ENCODE measurements around the gene SMYD3.
"Not testable (repeated sequence)": the region's sequence is repeated elsewhere in the genome, so short reads cannot be mapped to it uniquely, and the experiment has no call there.

Gene SMYD3

DNA sequence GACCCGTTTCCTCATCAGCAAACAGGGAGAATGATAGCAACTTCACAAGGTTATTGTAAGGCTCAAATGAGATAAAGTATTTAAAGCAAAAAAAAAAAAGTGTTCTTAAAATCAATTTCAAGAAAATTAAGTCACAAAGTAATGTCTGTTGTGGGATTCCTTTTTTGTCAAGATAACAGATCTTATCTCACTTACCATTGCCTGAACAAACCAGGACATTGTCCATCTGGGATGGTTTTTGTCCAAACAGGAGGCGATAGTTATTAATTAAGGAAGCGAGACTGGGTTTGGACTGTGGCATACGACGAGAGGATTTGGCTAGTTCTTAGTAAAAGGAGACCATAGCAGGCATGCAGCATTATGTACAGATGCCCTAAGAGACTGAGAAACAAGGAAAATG lies 458.4 kb downstream of the SMYD3 start:
- DNase-seq, result no peak

DNA sequence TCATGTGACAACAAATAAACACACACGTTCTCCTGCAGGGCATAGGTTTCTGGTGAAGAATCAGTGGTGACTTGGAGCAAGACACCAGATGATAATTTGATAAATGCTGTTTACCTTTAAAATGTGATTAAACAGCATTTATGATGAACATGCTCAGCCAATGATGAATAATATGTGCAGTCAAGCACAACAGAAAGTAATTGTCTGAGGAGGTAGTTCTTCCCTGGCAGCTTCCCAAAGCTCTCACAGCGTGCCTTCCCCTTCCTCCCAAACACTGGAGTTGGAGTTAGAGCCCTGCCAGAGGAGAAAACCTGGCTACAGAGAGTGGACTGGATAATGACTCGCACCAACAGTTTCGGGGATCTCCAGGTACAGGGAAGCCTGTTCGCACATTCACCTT lies 463.5 kb downstream of the SMYD3 start:
- peak; percentile 73 for DNase-seq

DNA sequence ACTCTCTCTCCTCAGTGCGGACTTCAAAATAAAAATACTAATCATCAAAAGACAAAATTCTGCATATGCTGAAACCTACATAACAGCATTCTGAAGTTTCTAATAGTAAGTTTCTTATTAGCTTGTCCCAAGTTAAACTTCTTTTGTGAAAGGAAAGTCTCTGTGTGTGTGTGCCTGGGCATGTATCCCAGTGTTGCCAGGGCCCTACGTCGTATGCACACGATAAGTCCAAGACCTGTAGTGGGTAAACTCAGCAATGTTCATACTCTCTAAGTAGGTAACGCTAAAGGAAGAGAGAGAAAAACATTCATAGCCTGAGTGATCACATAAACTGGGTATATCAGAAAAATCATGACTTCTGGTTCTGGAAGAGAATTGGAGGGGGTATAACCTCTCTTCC lies 465.7 kb downstream of the SMYD3 start:
- DNase-seq, result no peak

DNA sequence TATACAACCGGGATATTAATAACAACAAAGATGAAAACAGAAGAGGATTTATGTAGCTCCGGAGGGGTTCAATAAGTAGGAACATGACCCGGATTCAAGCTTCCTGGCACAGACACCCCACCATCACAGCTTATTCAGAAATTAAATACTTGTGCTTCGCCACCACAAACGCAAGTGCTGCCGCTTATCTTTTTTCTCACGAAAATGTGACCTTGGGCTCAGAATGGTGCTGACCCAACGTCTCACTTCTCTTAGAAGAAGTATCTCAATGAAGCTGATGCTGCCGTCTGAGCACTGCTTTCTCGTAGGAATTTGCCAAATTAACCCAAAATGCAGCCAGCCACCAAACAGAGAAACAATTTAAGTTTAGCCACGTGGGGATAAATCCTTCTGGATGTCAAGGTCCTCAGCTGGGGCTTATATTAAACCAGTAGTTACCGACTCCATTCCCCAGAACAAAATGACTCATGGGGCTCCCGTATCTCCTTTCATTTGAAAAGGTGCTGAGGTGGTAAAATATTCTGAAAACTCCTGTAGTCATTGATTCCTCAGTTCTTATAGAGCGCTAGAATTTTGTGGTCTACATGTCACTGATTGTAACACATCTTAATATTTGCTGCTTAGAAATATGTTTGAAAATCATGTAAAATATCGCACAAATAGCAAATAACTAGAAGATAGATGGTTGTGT lies 466.7 kb downstream of the SMYD3 start:
- DNase-seq, result no peak

DNA sequence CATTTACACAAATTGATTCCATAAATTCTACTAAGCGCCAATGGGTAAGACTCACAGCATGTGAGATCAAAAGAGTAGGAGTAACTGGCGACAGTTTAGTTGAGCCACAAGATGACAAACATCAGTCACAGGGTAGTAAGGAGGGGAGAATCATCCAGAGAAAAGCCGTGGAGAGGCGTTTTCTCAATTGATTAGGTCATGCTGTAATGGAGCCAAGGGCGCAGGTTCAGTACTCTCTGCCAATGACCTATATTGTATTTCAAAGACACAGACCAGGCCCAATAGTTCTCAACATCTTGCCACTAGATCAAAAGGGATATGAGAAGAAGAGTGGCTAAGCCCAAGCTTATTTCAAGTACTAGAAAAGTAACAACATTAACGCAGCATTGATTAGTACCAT lies 467.5 kb downstream of the SMYD3 start:
- DNase-seq, result no peak

DNA sequence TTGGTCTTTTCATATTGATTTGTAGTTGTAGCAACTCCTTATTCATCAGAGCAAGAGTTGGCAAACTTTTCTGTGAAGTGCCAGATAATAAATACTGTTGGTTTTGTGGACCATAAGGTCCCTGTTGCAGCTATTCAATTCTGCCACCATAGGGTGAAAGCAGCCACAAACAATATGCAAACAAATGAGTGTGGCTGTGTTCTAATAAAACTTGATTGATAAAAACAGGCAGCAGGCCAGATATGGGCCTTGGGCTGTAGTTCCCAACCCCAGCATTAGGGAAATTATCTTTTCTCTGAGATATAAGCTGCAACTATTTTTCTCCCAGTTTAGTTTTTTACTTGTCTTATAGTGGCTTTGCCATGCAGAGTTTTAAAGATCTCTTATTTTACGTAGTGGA lies 469.2 kb downstream of the SMYD3 start:
- no peak for DNase-seq

DNA sequence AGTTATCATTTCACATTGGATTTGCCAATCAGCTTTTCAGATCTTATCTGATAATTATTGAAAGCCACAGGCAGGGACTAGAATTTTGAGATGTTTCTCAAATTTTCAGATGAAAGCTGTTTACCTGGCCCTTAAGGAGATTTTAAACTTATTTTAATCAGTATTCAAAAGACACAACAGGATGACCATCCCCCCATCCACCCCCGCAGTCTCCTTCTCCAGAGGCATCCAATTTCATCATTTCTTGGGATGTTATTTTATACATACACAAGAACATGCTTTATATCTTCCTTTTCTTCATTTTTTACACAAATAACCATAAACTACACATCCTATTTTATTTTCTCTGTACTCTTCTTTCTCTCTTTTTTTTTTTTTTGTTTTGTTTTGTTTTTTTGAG lies 470.9 kb downstream of the SMYD3 start:
- no peak for DNase-seq

DNA sequence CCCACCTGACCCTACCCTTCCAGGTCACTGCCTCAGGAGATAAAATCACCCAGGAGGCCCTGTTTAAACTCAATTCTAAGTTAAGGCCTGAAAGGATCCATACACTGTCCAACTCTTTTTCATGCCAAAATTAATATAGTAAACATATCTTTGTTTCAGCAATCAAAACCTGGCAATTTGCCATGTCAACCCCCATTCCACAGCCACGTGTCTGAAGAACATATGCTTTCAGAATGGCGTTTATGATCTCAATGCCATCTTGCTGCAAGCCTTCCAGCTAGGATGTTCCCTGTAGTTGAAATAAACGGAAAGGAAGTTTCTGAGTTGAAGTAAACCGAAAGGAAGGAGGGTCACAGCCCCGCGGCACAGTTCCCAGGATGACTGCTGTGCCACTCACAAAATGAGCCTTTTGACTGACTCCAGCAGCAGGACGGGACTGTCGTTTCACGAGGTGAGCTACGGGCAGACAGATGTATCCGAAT lies 472.0 kb downstream of the SMYD3 start:
- DNase-seq, result peak; percentile 31

DNA sequence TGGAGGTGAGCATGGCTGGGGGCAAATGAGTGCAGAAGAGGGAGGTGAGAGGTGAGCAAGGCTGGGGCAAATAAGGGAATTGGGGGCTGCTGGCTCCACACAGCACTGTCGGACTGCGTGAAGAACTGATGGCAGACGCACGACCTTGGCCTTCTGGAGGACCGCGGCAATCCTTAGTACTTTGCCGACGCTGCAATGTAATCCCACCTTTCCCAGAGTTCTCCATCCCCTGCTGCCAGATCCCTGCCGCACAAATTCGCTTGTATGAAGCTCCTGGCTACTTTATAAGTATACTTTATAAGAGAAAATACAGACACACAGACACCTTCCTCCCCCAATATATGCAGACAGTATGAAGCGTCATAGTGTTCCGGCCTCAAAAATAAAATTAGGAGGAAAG lies 472.4 kb downstream of the SMYD3 start:
- no peak for DNase-seq

DNA sequence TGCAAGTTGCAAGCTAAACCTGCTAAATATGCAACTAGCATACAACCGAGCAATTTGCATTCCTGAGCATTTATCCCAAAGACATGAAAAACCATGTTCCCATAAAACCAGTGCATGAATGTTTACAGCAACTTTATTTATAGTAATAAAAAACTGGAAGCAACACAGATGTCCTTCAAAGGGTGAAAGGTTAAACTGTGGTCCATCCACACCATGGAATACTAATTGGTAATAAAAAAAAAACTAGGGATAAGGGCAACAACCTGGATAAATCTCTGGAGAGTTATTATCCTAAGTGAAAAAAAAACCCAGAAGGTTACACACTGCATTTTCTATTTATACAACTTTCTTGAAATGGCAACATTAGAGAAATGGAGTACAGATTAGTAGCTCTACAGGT lies 474.1 kb downstream of the SMYD3 start:
- DNase-seq, result no peak

DNA sequence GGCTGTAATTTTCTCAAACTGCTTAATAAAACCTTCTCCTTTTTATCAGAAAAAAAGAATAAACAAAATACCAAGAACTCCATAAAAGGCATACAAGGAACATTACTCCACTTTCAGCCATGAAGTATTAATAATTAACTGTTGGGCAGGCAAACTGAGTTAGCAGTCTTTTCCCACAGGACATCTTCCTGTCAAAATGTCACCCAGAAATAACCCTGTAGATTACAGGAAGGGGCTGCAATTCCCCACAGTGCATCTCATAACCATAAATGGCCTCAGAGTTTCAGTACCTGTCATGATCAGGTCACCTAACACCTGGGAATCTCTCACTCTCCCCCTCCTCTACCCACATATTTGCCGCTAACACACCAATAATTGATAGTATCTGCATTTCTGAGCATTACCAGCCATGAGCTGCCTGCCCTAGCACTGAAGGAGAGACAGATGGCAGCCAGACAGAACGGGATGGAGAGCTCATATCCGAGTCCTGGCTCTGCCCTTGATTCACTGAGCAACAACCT lies 475.0 kb downstream of the SMYD3 start:
- no peak for DNase-seq

DNA sequence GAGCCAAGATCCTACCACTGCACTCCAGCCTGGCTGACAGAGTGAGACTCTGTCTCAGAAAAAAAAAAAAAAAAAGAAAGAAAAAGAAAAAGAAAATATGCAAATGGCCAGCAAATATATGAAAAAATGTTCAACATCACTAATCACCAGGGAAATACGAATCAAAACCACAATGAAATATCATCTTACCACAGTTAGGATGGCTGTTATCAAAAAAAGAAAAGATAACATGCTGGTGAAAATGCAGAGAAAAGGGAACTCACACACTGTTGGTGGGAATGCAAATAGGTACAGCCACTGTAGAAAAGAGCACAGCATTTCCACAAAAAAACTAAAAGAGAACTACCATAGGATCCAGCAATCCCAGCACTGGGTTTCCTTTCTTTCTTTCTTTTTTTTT lies 477.5 kb downstream of the SMYD3 start:
- no peak for DNase-seq

DNA sequence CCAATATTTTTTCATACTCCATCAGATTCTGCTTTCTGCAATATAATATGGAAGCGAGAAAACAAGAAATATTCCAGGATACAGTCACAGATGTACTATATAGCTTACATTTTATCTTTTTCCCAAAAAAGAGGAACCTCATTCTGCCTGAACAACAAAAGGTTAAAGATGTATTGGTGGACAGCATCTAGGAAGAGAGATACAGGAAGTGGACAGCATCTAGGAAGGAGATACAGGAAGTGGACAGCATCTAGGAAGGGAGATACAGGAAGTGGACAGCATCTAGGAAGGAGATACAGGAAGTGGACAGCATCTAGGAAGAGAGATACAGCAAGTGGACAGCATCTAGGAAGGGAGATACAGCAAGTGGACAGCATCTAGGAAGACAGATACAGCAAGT lies 483.0 kb downstream of the SMYD3 start:
- DNase-seq, result not testable (repeated sequence)

DNA sequence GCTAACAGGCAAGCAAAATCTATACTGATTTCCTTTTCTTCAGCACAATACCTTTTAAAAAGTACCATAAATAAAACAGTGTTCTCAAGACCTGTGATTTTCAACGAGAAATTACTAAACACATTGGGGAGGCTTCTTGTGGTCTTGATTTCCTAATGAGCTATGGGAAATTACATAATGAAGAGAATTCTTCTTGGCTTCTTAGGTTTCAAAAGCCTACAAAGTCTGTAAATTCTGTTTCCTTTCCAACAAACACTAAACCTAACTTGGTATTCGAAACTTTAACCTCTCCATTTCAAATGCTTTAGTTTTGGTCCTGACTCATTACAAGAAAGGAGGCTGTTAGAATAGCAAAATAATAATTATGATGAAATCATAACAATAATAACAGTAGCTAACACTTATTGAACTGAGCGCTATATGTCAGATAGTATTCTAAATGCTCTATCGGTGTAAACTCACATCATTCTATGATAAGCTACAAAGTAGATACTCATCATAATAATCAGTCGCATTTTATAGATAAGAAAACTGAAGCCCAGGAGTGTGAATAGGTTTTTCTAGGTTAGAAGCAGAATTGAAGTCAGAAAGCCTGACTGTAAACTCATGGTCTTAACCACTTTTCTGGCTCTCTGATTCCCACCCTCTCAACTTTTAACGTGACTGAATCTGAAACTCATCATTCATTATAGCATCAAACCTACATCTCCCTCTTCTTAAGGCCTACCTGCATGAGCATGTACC lies 486.7 kb downstream of the SMYD3 start:
- DNase-seq, result no peak

DNA sequence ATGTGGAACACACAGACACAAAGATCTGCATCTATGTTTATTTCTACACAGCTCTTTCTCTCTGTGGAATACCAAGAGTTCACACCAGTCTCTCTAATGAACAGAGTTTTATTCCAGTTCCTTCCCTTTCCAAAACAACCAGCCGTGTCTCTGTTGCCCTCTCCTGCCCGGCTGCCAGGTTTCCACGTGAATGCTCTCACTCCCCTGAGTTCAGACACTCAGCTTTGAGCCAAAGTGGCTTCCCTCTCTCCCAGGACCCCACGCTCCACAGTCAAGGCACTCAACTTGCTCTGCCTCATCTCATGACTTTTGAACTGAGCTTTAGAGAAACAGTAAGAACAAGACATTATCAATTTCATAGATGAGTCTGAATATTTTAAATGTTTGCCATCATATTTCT lies 488.9 kb downstream of the SMYD3 start:
- DNase-seq, result no peak

DNA sequence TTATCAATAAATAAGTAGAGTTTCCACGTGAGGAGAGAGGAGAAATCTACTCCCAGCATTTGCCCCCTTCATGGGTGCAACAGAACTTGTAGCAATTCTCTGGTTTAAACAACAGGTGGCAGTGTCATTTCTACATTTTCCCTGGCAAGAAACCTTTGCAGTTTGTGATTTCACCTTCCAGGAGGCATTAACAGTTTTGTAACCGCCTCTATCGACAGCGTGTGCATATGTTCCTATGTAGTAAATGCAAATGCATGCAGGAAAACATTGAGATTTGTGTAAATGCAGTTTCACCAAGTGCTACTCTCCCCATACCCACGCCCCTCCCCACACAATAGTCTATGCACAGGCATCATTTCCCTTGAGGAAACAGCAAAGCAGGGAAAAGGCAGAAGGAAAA lies 494.7 kb downstream of the SMYD3 start:
- DNase-seq, result peak; percentile 50

DNA sequence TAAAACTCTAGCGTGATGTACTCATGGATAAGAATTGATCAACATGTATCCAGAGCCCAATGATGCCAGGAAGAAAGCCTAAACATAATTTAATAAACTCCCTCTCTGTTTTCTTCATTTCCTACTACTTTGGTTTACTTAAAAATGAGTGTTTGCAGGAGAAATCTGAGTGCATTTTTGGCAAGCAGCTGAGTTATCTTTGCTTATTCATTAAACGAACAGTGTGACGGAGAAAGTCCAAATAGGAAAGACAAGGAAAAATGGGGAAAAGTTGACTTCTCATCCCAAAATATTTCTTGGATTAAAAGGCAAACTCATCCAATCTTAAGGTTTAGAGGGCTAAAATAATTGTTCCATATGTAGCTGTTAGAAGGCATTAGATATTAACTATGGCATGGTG lies 496.7 kb downstream of the SMYD3 start:
- DNase-seq, result no peak

DNA sequence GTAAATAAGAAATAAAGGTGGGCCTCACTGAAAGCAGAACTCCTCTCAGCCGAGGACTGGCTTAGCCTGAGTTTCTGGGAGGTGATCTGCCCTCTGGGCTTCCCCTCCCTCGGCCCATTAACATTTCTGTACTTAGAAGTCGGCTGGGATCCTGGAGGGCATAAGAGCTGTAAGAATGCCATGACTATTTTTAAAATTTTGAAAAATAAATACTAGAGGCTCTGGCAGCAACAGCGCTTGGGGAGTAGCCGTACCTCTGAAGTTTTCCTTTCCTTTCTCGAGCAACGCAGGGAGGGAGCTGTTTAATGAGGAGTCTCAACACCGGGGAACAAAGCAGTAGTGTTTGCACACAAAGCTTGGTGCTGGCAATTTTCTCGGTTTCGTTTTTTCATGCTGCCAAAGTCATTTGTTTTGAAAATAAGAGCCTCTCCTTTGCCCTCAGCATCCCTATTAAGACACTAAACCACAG lies 498.7 kb downstream of the SMYD3 start:
- DNase-seq, result peak; percentile 63

DNA sequence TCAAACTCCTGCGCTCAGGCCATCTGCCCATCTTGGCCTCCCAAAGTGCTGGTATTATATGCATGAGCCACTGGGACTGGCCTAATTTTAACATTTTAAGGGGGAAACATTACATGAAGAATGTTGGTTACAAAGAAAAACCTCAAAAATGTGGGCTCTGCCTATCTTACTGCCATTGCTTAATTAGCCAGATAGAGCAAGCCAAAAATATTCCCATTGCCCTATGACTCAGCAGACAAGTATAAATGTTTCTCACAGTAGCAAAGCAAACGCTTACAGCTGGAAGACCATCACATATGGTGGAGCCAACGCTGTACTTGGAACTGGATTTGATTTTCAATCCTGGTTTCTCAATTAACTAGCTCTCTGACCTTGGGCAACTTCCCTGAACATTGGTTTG lies 502.0 kb downstream of the SMYD3 start:
- DNase-seq, result no peak

DNA sequence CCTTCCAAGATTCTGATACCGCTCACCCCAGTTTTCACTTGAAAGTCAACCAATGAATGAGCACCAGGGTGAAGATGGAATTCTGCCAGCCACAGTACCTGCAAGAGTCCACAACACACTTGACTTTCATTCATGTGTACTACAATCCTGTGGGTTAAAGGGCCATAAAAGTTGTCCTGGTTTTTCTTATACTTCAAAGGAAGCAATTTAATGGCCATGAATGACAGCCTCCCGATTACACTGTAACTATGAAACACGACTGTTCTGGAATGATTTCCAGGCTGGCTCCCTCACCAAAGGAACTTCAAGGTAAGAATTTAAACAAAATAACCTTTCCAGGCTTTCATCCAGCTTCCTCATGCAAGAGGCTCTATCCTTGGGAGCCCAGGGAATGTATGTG lies 502.8 kb downstream of the SMYD3 start:
- DNase-seq, result no peak

DNA sequence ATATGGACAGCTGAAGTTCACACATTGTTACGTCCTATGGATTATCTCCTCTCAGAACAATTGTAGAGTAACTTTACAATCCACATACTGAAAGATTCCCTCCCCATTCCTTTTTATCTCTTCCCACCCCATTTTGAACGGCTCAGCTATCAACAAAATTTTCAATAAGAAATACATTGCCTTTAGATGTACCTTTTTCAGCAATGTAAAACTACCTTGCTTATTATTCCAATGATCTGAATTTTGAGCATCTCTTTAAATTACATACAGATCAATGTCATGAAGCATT lies 503.7 kb downstream of the SMYD3 start:
- no peak for DNase-seq

DNA sequence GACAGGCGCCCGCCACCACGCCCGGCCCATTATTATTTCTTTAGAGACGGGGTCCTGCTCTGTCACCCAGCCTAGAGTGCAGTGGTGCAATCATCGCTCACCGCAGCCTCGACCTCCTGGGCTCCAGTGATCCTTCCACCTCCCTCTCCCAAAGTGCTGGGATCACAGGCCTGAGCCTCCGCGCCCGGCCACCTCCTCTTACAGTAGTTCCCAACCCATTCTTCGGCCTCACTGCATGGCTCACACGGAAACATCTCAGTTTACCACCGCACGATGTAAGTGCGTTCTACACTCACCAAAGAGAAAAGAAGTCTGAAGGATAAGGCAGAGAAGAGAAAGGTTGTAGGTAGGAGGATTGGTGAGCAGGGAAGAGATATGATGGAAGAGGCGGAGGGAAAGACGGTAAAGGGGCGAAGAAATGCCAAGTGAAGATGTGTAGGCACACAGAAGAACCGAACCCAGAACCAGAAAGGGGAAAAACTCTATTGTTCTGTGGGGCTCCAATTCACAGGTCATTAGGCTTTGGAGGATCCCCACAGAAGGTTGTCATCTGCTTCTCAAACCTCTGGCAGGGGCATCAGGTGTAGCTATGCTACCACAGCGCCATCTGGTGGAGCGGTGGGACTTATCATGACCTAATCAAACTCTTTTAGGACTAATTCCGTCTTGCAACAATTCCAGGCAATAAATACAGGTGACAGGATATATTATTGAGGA lies 504.2 kb downstream of the SMYD3 start:
- peak; percentile 87 for DNase-seq

DNA sequence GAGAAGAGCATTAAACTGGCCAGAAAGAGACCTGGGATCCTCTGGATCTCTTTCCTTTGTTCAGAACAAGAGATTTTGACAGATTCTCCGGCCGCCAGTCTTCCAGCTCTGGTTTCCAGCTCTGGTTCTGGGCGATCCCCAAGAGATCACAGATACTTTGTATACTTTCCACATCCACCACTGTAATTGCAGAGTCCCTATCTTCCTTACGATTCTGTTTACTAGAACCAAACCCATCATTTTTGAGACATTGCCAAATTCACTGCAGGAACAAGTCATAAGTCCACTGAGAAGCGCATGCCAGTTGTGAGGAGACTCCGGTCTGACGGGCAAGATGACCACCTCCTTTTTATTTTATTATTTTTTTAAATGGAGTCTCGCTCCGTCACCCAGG lies 505.2 kb downstream of the SMYD3 start:
- DNase-seq, result no peak
